HCT116 (cell line): ENCODE results near the gene CHST12.

Source experiments
- POLR2A ChIP-seq: IDR thresholded peaks from 2 replicates; pipeline ENCODE4 v1.7.0; 2011; ENCODE audit warnings: borderline replicate concordance; ENCODE audit not compliant: insufficient read depth, insufficient read length; ENCODE audit errors: extremely low read depth
- YY1 ChIP-seq: IDR thresholded peaks from 2 replicates; pipeline ENCODE4 v1.6.1; 2011; ENCODE audit warnings: low read length, low read depth, moderate library complexity, mild to moderate bottlenecking; ENCODE audit not compliant: insufficient replicate concordance; ENCODE audit errors: extremely low read depth
- ZNF274 ChIP-seq: fragments of 200-500 bp; sonication (Bioruptor generic); IDR thresholded peaks from 2 replicates; pipeline ENCODE4 v1.6.1; 2014; ENCODE audit warnings: mild to moderate bottlenecking, low read depth, low read length, inconsistent platforms
- TF ChIP-seq, protein P1 (sequence below): IDR thresholded peaks from 2 replicates; pipeline ENCODE4 v1.6.1; 2012
- TF ChIP-seq, protein P2 (sequence below), 3 experiments: fragments of 200-600 bp in 1 of 3; sonication (generic) in 1 of 3; IDR thresholded peaks in 2 of 3; conservative IDR thresholded peaks in 1 of 3; 2 replicates each; pipeline ENCODE4 v1.5.1; 2012 to 2017; ENCODE audit warnings: low read depth in 2 of 3, low read length in 2 of 3, antibody characterized with exemption in 1 of 3, borderline replicate concordance in 1 of 3, control low read depth in 1 of 3, mild to moderate bottlenecking in 1 of 3, mixed read lengths in 1 of 3, mixed run types in 1 of 3, moderate library complexity in 1 of 3; ENCODE audit not compliant: insufficient read depth in 1 of 3

DNA sequence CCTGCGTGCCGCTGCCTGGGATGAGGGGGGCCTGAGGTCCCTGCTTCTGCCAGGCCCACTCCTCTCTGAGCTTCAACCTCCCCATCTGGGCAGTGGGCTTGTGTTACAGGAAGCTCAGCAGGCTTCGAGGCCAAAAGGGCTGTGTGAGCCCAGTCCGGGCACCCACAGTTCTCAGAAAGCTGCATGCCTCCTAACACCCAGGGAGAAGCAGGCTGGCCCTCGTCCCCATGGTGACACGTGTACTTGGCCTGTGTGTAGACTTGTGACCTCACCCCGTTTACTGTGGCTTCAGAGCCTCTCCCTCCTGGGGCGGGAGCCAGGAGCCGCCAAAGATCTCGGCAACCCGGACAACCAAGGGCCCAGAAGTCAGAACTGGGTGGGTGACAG is 75.0 kb downstream of the CHST12 start:
- TF ChIP-seq, protein P1, sequence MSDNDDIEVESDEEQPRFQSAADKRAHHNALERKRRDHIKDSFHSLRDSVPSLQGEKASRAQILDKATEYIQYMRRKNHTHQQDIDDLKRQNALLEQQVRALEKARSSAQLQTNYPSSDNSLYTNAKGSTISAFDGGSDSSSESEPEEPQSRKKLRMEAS, result no peak
- TF ChIP-seq POLR2A (no peak), YY1 (no peak), ZNF274 (no peak)
- TF ChIP-seq, protein P2, sequence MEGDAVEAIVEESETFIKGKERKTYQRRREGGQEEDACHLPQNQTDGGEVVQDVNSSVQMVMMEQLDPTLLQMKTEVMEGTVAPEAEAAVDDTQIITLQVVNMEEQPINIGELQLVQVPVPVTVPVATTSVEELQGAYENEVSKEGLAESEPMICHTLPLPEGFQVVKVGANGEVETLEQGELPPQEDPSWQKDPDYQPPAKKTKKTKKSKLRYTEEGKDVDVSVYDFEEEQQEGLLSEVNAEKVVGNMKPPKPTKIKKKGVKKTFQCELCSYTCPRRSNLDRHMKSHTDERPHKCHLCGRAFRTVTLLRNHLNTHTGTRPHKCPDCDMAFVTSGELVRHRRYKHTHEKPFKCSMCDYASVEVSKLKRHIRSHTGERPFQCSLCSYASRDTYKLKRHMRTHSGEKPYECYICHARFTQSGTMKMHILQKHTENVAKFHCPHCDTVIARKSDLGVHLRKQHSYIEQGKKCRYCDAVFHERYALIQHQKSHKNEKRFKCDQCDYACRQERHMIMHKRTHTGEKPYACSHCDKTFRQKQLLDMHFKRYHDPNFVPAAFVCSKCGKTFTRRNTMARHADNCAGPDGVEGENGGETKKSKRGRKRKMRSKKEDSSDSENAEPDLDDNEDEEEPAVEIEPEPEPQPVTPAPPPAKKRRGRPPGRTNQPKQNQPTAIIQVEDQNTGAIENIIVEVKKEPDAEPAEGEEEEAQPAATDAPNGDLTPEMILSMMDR (IDR thresholded peaks at IDR 0.05 in 2 of 3, conservative IDR thresholded peaks at IDR 0.05 in 1 of 3; ENCODE audit: borderline replicate concordance in 1 of 3, insufficient read depth in 1 of 3, low read depth in 2 of 3, low read length in 2 of 3), result no peak
